ENCODE results near the gene CHP2.

Gene CHP2

DNA sequence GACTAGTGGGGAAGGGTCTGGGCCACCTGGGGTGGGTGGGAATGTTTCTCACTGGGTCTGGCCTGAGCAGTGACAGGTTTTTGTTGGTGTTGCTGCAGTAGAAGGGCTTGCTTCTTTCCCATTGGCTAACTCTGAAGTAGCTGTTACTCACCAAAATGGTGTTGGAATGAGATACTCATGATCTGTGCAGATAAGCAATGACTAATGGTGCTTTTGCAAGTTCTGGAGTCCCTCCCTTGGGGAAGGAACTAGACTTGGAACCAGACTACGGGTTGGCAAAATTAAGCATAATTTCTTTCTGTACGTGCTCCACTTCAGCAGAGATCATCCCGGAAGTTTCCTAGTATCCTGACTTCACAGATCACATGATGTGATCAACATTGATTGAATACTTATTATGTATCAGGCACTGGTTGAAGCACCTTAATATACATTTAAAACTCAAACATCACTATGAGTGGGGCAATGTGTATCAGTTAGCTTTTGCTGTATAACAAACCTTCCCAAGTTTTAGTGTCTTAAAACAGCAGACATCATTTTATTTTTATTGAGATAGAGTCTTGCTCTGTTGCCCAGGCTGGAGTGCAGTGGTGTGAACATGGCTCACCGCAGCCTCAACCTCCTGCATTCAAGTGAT lies 30.1 kb downstream of the CHP2 start:
- CTCF ChIA-PET, result interaction anchor here (1.7 to 2.8 kb wide), 3 partner anchors 16 to 255 kb away, joined by 3 to 17 read pairs (median 7); no protein-coding TSS in a partner anchor
- POLR2A ChIA-PET, result no interaction called here
- TF ChIP-seq ZNF623 (tag by site-specific recombination; IDR thresholded peaks at IDR 0.05), result no peak
- TF ChIP-seq ZFP41 (tag by site-specific recombination; IDR thresholded peaks at IDR 0.05; ENCODE audit: borderline replicate concordance), result no peak
- no peak for TF ChIP-seq ZNF510 (tag by site-specific recombination; IDR thresholded peaks at IDR 0.05; ENCODE audit: insufficient replicate concordance)
- TF ChIP-seq, protein P1, sequence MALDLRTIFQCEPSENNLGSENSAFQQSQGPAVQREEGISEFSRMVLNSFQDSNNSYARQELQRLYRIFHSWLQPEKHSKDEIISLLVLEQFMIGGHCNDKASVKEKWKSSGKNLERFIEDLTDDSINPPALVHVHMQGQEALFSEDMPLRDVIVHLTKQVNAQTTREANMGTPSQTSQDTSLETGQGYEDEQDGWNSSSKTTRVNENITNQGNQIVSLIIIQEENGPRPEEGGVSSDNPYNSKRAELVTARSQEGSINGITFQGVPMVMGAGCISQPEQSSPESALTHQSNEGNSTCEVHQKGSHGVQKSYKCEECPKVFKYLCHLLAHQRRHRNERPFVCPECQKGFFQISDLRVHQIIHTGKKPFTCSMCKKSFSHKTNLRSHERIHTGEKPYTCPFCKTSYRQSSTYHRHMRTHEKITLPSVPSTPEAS (tag by site-specific recombination; IDR thresholded peaks at IDR 0.05), result no peak
- TF ChIP-seq, protein P2, sequence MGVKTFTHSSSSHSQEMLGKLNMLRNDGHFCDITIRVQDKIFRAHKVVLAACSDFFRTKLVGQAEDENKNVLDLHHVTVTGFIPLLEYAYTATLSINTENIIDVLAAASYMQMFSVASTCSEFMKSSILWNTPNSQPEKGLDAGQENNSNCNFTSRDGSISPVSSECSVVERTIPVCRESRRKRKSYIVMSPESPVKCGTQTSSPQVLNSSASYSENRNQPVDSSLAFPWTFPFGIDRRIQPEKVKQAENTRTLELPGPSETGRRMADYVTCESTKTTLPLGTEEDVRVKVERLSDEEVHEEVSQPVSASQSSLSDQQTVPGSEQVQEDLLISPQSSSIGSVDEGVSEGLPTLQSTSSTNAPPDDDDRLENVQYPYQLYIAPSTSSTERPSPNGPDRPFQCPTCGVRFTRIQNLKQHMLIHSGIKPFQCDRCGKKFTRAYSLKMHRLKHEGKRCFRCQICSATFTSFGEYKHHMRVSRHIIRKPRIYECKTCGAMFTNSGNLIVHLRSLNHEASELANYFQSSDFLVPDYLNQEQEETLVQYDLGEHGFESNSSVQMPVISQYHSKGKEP (tag by site-specific recombination; IDR thresholded peaks at IDR 0.05), result no peak
- no peak for TF ChIP-seq HOXC10 (CRISPR knock-in tag; IDR thresholded peaks at IDR 0.05)
- peak; percentile 41 for TF ChIP-seq ZNF341 (tag by site-specific recombination; IDR thresholded peaks at IDR 0.05; ENCODE audit: low read depth)
- TF ChIP-seq ZBTB11 (tag by site-specific recombination; conservative IDR thresholded peaks at IDR 0.05; ENCODE audit: low read depth), result no peak
- no peak for TF ChIP-seq ZNF560 (tag by site-specific recombination; IDR thresholded peaks at IDR 0.05; ENCODE audit: borderline replicate concordance)
- TF ChIP-seq, protein P3, sequence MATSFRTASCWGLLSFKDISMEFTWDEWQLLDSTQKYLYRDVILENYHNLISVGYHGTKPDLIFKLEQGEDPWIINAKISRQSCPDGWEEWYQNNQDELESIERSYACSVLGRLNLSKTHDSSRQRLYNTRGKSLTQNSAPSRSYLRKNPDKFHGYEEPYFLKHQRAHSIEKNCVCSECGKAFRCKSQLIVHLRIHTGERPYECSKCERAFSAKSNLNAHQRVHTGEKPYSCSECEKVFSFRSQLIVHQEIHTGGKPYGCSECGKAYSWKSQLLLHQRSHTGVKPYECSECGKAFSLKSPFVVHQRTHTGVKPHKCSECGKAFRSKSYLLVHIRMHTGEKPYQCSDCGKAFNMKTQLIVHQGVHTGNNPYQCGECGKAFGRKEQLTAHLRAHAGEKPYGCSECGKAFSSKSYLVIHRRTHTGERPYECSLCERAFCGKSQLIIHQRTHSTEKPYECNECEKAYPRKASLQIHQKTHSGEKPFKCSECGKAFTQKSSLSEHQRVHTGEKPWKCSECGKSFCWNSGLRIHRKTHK (tag by site-specific recombination; IDR thresholded peaks at IDR 0.05), result no peak
- no peak for TF ChIP-seq ZNF830 (tag by site-specific recombination; IDR thresholded peaks at IDR 0.05; ENCODE audit: low read depth)
- TF ChIP-seq ZNF626 (tag by site-specific recombination; IDR thresholded peaks at IDR 0.05), result no peak
- TF ChIP-seq PRDM6 (tag by site-specific recombination; IDR thresholded peaks at IDR 0.05), result no peak
- TF ChIP-seq IKZF3 (tag by site-specific recombination; IDR thresholded peaks at IDR 0.05), result no peak
- no peak for TF ChIP-seq ZNF37A (tag by site-specific recombination; IDR thresholded peaks at IDR 0.05)
- no peak for TF ChIP-seq ZNF561 (tag by site-specific recombination; IDR thresholded peaks at IDR 0.05; ENCODE audit: borderline replicate concordance)
- no peak for TF ChIP-seq KLF10 (tag by site-specific recombination; IDR thresholded peaks at IDR 0.05)
- TF ChIP-seq REST (tag by site-specific recombination; IDR thresholded peaks at IDR 0.05), result no peak
- TF ChIP-seq ZNF747 (tag by site-specific recombination; IDR thresholded peaks at IDR 0.05), result no peak
- TF ChIP-seq, protein P4, sequence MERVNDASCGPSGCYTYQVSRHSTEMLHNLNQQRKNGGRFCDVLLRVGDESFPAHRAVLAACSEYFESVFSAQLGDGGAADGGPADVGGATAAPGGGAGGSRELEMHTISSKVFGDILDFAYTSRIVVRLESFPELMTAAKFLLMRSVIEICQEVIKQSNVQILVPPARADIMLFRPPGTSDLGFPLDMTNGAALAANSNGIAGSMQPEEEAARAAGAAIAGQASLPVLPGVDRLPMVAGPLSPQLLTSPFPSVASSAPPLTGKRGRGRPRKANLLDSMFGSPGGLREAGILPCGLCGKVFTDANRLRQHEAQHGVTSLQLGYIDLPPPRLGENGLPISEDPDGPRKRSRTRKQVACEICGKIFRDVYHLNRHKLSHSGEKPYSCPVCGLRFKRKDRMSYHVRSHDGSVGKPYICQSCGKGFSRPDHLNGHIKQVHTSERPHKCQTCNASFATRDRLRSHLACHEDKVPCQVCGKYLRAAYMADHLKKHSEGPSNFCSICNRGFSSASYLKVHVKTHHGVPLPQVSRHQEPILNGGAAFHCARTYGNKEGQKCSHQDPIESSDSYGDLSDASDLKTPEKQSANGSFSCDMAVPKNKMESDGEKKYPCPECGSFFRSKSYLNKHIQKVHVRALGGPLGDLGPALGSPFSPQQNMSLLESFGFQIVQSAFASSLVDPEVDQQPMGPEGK (tag by site-specific recombination; IDR thresholded peaks at IDR 0.05), result no peak

More for the DNA sequence above, 30.1 kb downstream of the CHP2 start:
- Histone ChIP-seq H3K36me3 (ENCODE audit: control insufficient read depth in 2 of 2, insufficient read depth in 1 of 2, low read length in 2 of 2) (no peaks in the 10 kb centered on the region), H3K4me3 (ENCODE audit: low read depth, low read length) (no peak overlapping the region), H3K27ac (ENCODE audit: extremely low read depth, low read depth, low read length) (no peak overlapping the region), H3K9me3 (ENCODE audit: control insufficient read depth, insufficient read depth, low read depth, low read length) (no peaks in the 10 kb centered on the region), H3K4me1 (ENCODE audit: control insufficient read depth, insufficient read depth, low read length) (peaks cover 3% of the 10 kb centered on the region; the same call in 1 of the 2 replicates)

Data from HEK293 (cell line).